ENCODE measurements around the gene UEVLD.

The UEVLD gene

GRCh38 chr11:18588297-18589252 is at the start of gene UEVLD:
TSS of gene UEVLD (minus strand) at chr11:18588734. CDS start at chr11:18588654, 80 bp downstream.
- Histone ChIP-seq H3K9ac (ENCODE audit: low read length) (peak within 1 kb of the TSS; percentile 86), H3K4me1 (ENCODE audit: low read length) (peaks cover 13% of the 10 kb centered on the region), H3K4me2 (ENCODE audit: low read length) (peak within 1 kb of the TSS; percentile 90), H2AFZ (ENCODE audit: low read depth, low read length) (peak within 1 kb of the TSS; percentile 99), H3K79me2 (ENCODE audit: low read length) (peaks cover 21% of the 10 kb centered on the region), H3K27me3 (ENCODE audit: low read depth, low read length) (no peaks in the 10 kb centered on the region), H3K36me3 (replicated peaks; ENCODE audit: low read depth, low read length) (no peaks in the 10 kb centered on the region), H4K20me1 (ENCODE audit: insufficient read depth, low read length) (no peaks in the 10 kb centered on the region), H3K27ac (ENCODE audit: low read length) (peak within 1 kb of the TSS; percentile 35; the same call in 1 of the 2 replicates), H3K4me3 (ENCODE audit: low read length) (peak within 1 kb of the TSS; percentile 87), H3K9me3 (ENCODE audit: insufficient read depth, low read length) (no peaks in the 10 kb centered on the region)
- TF ChIP-seq EZH2phosphoT487 (IDR thresholded peaks at IDR 0.05; ENCODE audit: low read depth) (no peak), CTCF (IDR thresholded peaks at IDR 0.05; ENCODE audit: low read depth, low read length) (no peak)

- peak within 1 kb of the TSS; percentile 79 for H3K9ac ChIP-seq (ENCODE audit: low read length)
- H3K79me2 ChIP-seq (ENCODE audit: low read length): peaks cover 30% of the 10 kb centered on the region
- no peaks in the 10 kb centered on the region for H3K36me3 ChIP-seq (replicated peaks; ENCODE audit: low read depth, low read length)
- H3K27ac ChIP-seq (ENCODE audit: low read length): peak within 1 kb of the TSS; percentile 69
- peak within 1 kb of the TSS; percentile 95 for H2AFZ ChIP-seq (ENCODE audit: low read depth, low read length)
- peaks cover 34% of the 10 kb centered on the region for H4K20me1 ChIP-seq (ENCODE audit: insufficient read depth, low read length)
- H3K4me3 ChIP-seq (ENCODE audit: low read length): peak within 1 kb of the TSS; percentile 95
- peaks cover 12% of the 10 kb centered on the region for H3K4me1 ChIP-seq (ENCODE audit: low read length)
- H3K27me3 ChIP-seq (ENCODE audit: low read depth, low read length): peaks cover 3% of the 10 kb centered on the region; the same call in 1 of the 2 replicates
- peak within 1 kb of the TSS; percentile 99 for H3K4me2 ChIP-seq (ENCODE audit: low read length)
- no peak for TF ChIP-seq CTCF (IDR thresholded peaks at IDR 0.05; ENCODE audit: low read depth, low read length)
- TF ChIP-seq EZH2phosphoT487 (IDR thresholded peaks at IDR 0.05; ENCODE audit: low read depth): no peak
- no peaks in the 10 kb centered on the region for H3K9me3 ChIP-seq (ENCODE audit: insufficient read depth, low read length)
These were observed 45.9 kb upstream of the UEVLD start, which contains the start of gene SPTY2D1 for GRCh38 chr11:18634140-18635032. TSS of gene SPTY2D1 (minus strand) at chr11:18634342. CDS start at chr11:18634257, 85 bp downstream.

DNA sequence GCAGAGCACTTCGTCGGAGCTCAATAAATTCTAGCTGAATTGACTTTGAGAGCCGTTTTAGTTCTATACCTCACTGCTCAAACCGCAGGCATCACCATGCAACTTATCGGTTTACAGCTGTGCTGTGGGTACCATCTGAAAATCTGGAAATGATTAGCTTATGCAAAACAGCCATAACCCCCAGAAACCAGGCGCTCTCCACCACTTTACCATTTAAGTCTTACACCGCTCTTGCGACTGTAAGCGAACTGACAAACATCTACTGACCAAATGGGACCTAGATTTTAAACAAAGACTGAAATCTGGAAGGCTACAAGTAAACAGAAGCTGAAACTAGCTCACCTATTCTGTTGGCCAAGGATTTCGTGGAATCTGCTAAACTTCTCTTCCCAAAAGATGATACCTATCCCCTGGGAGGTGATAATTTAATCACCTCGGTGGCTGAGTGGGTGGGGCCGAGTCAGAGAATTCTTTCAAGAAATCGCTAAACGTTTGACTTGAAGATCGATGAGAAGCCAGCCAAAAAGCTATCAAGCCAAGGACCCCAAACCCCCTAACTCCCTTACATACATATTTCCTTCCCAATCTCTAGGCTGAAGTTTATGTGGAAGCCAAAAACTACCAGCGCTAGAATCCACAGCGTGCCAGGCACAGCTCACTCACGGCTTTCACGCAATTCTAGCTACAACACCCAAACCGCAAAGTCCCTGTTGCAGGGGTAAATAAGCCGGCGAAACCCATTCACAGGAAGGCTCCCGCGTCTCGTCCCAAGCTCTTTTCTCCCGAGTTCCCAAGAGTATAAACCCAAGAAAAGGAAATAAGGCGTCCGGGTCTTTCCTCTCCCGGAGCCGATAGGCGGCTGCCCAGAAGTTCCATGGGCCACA is 45.0 kb upstream of the UEVLD start:
- Histone ChIP-seq H4K20me1 (ENCODE audit: insufficient read depth, low read length) (peaks cover 43% of the 10 kb centered on the region), H3K4me1 (ENCODE audit: low read length) (peaks cover 12% of the 10 kb centered on the region), H3K4me3 (ENCODE audit: low read length) (peak overlapping the region; percentile 95), H3K36me3 (replicated peaks; ENCODE audit: low read depth, low read length) (no peaks in the 10 kb centered on the region), H3K9me3 (ENCODE audit: insufficient read depth, low read length) (no peaks in the 10 kb centered on the region), H3K4me2 (ENCODE audit: low read length) (peak overlapping the region; percentile 99), H3K9ac (ENCODE audit: low read length) (peak overlapping the region; percentile 79), H3K27me3 (ENCODE audit: low read depth, low read length) (peaks cover 3% of the 10 kb centered on the region; the same call in 1 of the 2 replicates), H2AFZ (ENCODE audit: low read depth, low read length) (0 out of 2 replicates have a peak overlapping the region, but pooled peaks have one; percentile 34), H3K79me2 (ENCODE audit: low read length) (peaks cover 38% of the 10 kb centered on the region), H3K27ac (ENCODE audit: low read length) (peak overlapping the region; percentile 69)
- TF ChIP-seq EZH2phosphoT487 (IDR thresholded peaks at IDR 0.05; ENCODE audit: low read depth): peak; percentile 60; the same call in 1 of the 2 replicates
- TF ChIP-seq CTCF (IDR thresholded peaks at IDR 0.05; ENCODE audit: low read depth, low read length): no peak
